Kidney (tissue), 14 donors: Measurements from ENCODE around the gene COBLL1. TPM values are rescaled to one million over a fixed set of nuclear protein-coding genes. Genes with fewer than 3 reads are reported as not detected.

Experiments used
- DNase-seq, 5 donors: peaks; one replicate each; pipeline ENCODE4 v3.0.0-alpha.2; 2013 to 2020
- FAIRE-seq: peaks from 2 replicates; lab custom pipeline; 2012; peaks lifted over from hg19 to GRCh38; lab: Jason Lieb, UNC
- H3K27ac ChIP-seq, 2 donors: one replicate each; pipeline ENCODE4 v1.7.0; 2013; ENCODE audit warnings: low read depth in 2 of 2, low read length in 2 of 2, inconsistent platforms in 1 of 2
- H3K27me3 ChIP-seq: one replicate; pipeline ENCODE4 v1.7.1; 2013; ENCODE audit warnings: low read length, inconsistent platforms; ENCODE audit not compliant: control insufficient read depth, insufficient read depth
- H3K36me3 ChIP-seq, 3 donors: one replicate each; pipeline versions ENCODE4 v1.7.0 to v1.7.1; 2013; ENCODE audit warnings: low read length in 3 of 3, control low read depth in 1 of 3, inconsistent platforms in 1 of 3; ENCODE audit not compliant: insufficient read depth in 3 of 3, control insufficient read depth in 2 of 3
- H3K4me1 ChIP-seq, 3 donors: one replicate each; pipeline versions ENCODE4 v1.7.0 to v1.7.1; 2013; ENCODE audit warnings: low read length in 3 of 3, inconsistent platforms in 1 of 3, low read depth in 1 of 3; ENCODE audit not compliant: control insufficient read depth in 2 of 3, insufficient read depth in 2 of 3
- H3K4me3 ChIP-seq, 3 donors: one replicate each; pipeline versions ENCODE4 v1.7.0 to v1.8.1; 2013; ENCODE audit warnings: low read length in 3 of 3, control low read depth in 1 of 3, inconsistent platforms in 1 of 3
- H3K9ac ChIP-seq, 3 donors: one replicate each; pipeline versions ENCODE4 v1.7.0 to v1.7.1; 2013; ENCODE audit warnings: low read length in 3 of 3, control low read depth in 1 of 3, inconsistent platforms in 1 of 3
- H3K9me3 ChIP-seq, 3 donors: one replicate each; pipeline versions ENCODE4 v1.7.0 to v1.7.1; 2013; ENCODE audit warnings: low read length in 3 of 3, control low read depth in 1 of 3, inconsistent platforms in 1 of 3; ENCODE audit not compliant: control insufficient read depth in 2 of 3, insufficient read depth in 1 of 3
- CTCF ChIP-seq: IDR thresholded peaks from 3 replicates; pipeline ENCODE4 v1.5.1; 2012; ENCODE audit warnings: mild to moderate bottlenecking, moderate library complexity, borderline replicate concordance; ENCODE audit not compliant: insufficient read depth; ENCODE audit errors: extremely low read depth
- intact Hi-C: fragments of 100-400 bp; cut with DNase I; formaldehyde crosslinking; loops from one replicate; pipeline ENCODE4 v1.11.1; 2022
- polyA plus RNA-seq: library from polyadenylated mRNA; stranded (reverse); fragments of 350-450 nt; fragmentation: Illumina TruSeq; extraction: RNeasy Lipid Tissue Mini Kit (QIAGEN cat#74804); gene quantifications from one replicate; pipeline ENCODE4 v1.2.3, GENCODE V29; 2014; ENCODE audit warnings: low read depth, low replicate concordance; ENCODE audit not compliant: insufficient read depth
- total RNA-seq: library from RNA; stranded (reverse); fragmentation: NEBNext Ultra II Directional; extraction: Animal tissue kit (Norgen Biotek cat#: 25700); gene quantifications from one replicate; pipeline ENCODE4 v1.2.1, GENCODE V29; 2021
- donor health status: control.
- donor health status: control.
- donor health status: control.
- donor health status: control.
- donor health status: control.
- donor health status: DM: yes; HTN: yes; CAD: no.
- donor health status: Normal renal cell carcinoma (clear cell type).

The COBLL1 gene
- total and polyA plus RNA-seq, 2 donors from 2014 or later: 39.7 to 205 TPM

DNA sequence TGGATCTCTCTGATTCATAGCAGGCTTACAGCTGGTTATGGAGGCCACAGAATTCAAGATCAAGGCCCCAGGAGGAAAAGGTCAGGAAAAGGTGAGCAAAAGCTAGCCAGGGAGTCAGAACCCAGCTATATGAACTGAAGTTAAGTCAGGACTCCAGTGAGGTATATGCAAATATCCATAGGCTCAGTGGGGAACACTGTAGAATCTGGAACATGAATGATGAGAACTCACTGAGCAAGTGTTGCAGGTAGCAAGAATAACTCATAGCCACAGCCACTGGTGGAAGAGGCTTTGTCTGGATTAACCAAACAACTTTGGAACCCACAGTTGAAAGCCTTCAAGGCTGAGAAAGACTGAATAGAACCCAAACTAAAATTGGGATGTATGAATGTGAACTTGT lies 24.7 kb downstream of the COBLL1 start:
- Histone ChIP-seq H3K27ac (no peak overlapping the region), H3K9ac (no peak overlapping the region), H3K36me3 (no peaks in the 10 kb centered on the region), H3K27me3 (no peaks in the 10 kb centered on the region), H3K4me1 (no peaks in the 10 kb centered on the region), H3K9me3 (no peaks in the 10 kb centered on the region), H3K4me3 (no peak overlapping the region)
- FAIRE-seq: no peak
- no peak for TF ChIP-seq CTCF
- DNase-seq: no peak
- intact Hi-C loops: no loop called here

- Histone ChIP-seq H3K27ac (no peak overlapping the region), H3K4me1 (no peaks in the 10 kb centered on the region), H3K4me3 (no peak overlapping the region), H3K9ac (no peak overlapping the region), H3K27me3 (no peaks in the 10 kb centered on the region), H3K36me3 (no peaks in the 10 kb centered on the region), H3K9me3 (no peaks in the 10 kb centered on the region)
- TF ChIP-seq CTCF: no peak
- DNase-seq (no peak), FAIRE-seq (no peak)
- intact Hi-C loops: no loop called here
These were observed 25.6 kb downstream of the COBLL1 start for GRCh38 chr2:164816046-164816445.

GRCh38 chr2:164815071-164815793 lies 26.4 kb downstream of the COBLL1 start:
- H3K4me3 ChIP-seq: no peak overlapping the region
- DNase-seq (no peak), FAIRE-seq (no peak)
- no peaks in the 10 kb centered on the region for H3K27me3 ChIP-seq
- H3K4me1 ChIP-seq: no peaks in the 10 kb centered on the region
- intact Hi-C loops: no loop called here
- no peaks in the 10 kb centered on the region for H3K36me3 ChIP-seq
- H3K9me3 ChIP-seq: no peaks in the 10 kb centered on the region
- no peak overlapping the region for H3K27ac ChIP-seq
- TF ChIP-seq CTCF: no peak
- no peak overlapping the region for H3K9ac ChIP-seq

DNA sequence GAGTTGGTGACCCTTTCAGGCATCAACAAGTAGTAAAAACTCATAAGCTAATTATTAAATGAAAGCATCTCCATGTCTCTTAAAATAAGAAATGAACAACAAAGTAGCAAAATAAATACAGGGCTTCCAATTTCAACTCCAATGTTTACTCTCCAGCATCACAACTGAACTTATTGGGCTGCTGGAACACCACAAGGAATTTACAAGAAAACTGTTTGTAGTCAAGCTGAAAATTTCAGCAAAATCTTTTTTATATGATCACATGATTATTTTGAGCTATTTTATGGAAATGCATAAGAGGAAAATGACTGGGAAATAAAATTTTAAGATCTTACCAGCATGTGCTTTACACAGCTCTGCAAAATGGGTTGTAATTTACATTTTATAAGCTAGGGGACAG lies 28.1 kb downstream of the COBLL1 start:
- Histone ChIP-seq H3K36me3 (no peaks in the 10 kb centered on the region), H3K9ac (no peak overlapping the region), H3K27me3 (no peaks in the 10 kb centered on the region), H3K4me1 (no peaks in the 10 kb centered on the region), H3K27ac (no peak overlapping the region), H3K4me3 (no peak overlapping the region), H3K9me3 (no peaks in the 10 kb centered on the region)
- TF ChIP-seq CTCF: no peak
- no peak for DNase-seq
- intact Hi-C loops: no loop called here
- no peak for FAIRE-seq
